ENCODE measurements around the gene CHMP4B.

DNA sequence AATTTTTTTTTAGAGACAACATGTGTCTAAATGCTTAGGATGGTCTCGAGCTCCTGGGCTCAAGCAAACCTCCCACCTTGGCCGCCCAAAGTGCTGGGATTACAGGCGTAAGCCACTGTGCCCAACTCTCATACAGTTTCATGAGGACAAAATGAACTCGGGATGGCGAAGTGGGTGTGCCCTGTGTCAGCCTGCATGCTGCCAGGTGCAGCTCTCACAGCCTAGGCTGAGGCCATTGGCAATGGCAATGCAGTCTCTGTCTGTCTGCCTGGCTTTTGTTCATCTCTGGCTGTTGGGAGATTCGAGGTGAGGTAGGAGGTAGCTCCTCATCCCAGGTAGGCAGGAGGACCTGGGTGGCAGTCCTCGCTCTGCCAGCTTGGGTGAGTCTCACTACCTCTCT lies 88.0 kb downstream of the CHMP4B start:
- TF ChIP-seq CTCF (IDR thresholded peaks at IDR 0.05) (no peak), POLR2A (IDR thresholded peaks at IDR 0.05; ENCODE audit: low read depth) (no peak), POLR2AphosphoS5 (IDR thresholded peaks at IDR 0.05) (no peak), EP300 (IDR thresholded peaks at IDR 0.05) (no peak)

Measured in esophagus muscularis mucosa (tissue), 4 donors.